ENCODE results near the gene GPATCH2L.

The GPATCH2L gene

DNA sequence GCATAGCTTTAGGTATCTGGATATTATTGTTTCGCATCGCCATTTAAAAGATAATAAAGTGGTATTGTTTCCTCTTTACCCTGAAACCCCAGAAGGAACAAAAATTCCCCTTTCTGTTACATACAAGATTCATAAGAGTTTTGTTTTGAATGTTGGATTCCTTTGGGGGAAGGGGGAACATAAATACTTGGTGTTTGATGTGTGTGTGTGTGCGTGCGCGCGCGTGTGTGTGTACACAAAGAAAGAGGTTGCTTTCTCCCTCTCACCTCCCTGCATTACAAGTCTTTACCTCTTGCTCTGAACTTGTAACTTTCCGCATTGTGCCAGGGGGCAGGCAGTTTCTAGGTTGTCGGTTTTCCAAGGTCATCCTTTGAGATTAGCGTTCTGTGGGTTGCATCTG is 76.4 kb downstream of the GPATCH2L start:
- TF ChIP-seq, protein P1, sequence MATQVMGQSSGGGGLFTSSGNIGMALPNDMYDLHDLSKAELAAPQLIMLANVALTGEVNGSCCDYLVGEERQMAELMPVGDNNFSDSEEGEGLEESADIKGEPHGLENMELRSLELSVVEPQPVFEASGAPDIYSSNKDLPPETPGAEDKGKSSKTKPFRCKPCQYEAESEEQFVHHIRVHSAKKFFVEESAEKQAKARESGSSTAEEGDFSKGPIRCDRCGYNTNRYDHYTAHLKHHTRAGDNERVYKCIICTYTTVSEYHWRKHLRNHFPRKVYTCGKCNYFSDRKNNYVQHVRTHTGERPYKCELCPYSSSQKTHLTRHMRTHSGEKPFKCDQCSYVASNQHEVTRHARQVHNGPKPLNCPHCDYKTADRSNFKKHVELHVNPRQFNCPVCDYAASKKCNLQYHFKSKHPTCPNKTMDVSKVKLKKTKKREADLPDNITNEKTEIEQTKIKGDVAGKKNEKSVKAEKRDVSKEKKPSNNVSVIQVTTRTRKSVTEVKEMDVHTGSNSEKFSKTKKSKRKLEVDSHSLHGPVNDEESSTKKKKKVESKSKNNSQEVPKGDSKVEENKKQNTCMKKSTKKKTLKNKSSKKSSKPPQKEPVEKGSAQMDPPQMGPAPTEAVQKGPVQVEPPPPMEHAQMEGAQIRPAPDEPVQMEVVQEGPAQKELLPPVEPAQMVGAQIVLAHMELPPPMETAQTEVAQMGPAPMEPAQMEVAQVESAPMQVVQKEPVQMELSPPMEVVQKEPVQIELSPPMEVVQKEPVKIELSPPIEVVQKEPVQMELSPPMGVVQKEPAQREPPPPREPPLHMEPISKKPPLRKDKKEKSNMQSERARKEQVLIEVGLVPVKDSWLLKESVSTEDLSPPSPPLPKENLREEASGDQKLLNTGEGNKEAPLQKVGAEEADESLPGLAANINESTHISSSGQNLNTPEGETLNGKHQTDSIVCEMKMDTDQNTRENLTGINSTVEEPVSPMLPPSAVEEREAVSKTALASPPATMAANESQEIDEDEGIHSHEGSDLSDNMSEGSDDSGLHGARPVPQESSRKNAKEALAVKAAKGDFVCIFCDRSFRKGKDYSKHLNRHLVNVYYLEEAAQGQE (IDR thresholded peaks at IDR 0.05; ENCODE audit: insufficient replicate concordance, low read depth), result no peak
- no peak for TF ChIP-seq GABPA (IDR thresholded peaks at IDR 0.05; ENCODE audit: low read depth)
- TF ChIP-seq, protein P2, sequence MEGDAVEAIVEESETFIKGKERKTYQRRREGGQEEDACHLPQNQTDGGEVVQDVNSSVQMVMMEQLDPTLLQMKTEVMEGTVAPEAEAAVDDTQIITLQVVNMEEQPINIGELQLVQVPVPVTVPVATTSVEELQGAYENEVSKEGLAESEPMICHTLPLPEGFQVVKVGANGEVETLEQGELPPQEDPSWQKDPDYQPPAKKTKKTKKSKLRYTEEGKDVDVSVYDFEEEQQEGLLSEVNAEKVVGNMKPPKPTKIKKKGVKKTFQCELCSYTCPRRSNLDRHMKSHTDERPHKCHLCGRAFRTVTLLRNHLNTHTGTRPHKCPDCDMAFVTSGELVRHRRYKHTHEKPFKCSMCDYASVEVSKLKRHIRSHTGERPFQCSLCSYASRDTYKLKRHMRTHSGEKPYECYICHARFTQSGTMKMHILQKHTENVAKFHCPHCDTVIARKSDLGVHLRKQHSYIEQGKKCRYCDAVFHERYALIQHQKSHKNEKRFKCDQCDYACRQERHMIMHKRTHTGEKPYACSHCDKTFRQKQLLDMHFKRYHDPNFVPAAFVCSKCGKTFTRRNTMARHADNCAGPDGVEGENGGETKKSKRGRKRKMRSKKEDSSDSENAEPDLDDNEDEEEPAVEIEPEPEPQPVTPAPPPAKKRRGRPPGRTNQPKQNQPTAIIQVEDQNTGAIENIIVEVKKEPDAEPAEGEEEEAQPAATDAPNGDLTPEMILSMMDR (IDR thresholded peaks at IDR 0.05; ENCODE audit: insufficient read depth, low read length), result no peak
- no peak for TF ChIP-seq POLR2AphosphoS5 (IDR thresholded peaks at IDR 0.05; ENCODE audit: low read depth)
- TF ChIP-seq SPI1 (IDR thresholded peaks at IDR 0.05; ENCODE audit: borderline replicate concordance, low read depth), result no peak
- Histone ChIP-seq H3K4me3 (replicated peaks; ENCODE audit: insufficient read depth, low read length) (no peak overlapping the region), H3K27me3 (ENCODE audit: insufficient read depth, poor library complexity, severe bottlenecking) (no peaks in the 10 kb centered on the region), H3K27ac (replicated peaks) (no peak overlapping the region)
- no peak for DNase-seq (ENCODE audit: low read depth in 1 of 2, low spot score in 1 of 2)

DNA sequence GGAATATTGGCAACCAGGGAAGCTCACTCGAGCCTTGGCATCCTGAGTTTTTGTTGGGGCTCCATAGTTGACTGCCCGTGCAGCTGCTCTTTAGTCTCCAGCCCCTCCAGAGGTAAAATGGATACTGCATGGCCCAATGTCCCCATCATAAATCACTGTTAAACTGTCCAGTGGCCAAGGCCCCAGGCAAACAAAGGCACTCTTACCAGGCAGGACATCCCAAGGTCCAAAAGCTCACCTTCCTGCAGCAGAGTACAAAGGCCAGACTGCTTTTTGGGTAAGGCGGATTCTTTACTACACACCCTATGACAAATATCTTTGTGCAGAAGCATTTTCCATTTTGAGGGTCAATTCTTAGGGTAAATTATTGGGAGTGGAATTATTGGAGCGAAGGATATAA is 81.1 kb downstream of the GPATCH2L start:
- no peak for DNase-seq (ENCODE audit: low read depth in 1 of 2, low spot score in 1 of 2)
- Histone ChIP-seq H3K27ac (replicated peaks) (no peak overlapping the region), H3K4me3 (replicated peaks; ENCODE audit: insufficient read depth, low read length) (no peak overlapping the region), H3K27me3 (ENCODE audit: insufficient read depth, poor library complexity, severe bottlenecking) (no peaks in the 10 kb centered on the region)
- TF ChIP-seq, protein P1 (IDR thresholded peaks at IDR 0.05; ENCODE audit: insufficient replicate concordance, low read depth), result no peak
- TF ChIP-seq GABPA (IDR thresholded peaks at IDR 0.05; ENCODE audit: low read depth) (no peak), SPI1 (IDR thresholded peaks at IDR 0.05; ENCODE audit: borderline replicate concordance, low read depth) (no peak), POLR2AphosphoS5 (IDR thresholded peaks at IDR 0.05; ENCODE audit: low read depth) (no peak)
- TF ChIP-seq, protein P2 (IDR thresholded peaks at IDR 0.05; ENCODE audit: insufficient read depth, low read length), result no peak

DNA sequence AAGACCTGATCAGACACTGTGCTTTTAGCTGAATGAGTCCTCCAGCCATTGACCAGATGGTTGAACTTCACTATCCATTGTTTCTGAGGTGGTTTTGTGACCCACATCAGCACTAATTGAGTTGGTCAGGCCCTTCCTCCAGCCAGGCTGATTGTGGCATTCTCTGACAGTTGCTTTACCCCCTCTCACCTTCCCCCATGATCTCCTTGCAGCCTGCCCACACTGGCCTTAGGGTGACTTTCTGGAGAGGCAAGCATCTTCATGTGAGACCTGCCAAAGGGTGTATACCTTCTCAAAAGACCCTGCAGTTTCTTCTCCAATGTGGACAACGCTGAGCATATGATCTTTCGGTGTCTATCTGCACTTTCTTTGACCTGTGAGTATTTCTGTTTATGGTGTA is 83.9 kb downstream of the GPATCH2L start:
- no peak for DNase-seq (ENCODE audit: low read depth in 1 of 2, low spot score in 1 of 2)
- TF ChIP-seq GABPA (IDR thresholded peaks at IDR 0.05; ENCODE audit: low read depth) (no peak), SPI1 (IDR thresholded peaks at IDR 0.05; ENCODE audit: borderline replicate concordance, low read depth) (no peak), POLR2AphosphoS5 (IDR thresholded peaks at IDR 0.05; ENCODE audit: low read depth) (no peak)
- TF ChIP-seq, protein P2 (IDR thresholded peaks at IDR 0.05; ENCODE audit: insufficient read depth, low read length), result no peak
- TF ChIP-seq, protein P1 (IDR thresholded peaks at IDR 0.05; ENCODE audit: insufficient replicate concordance, low read depth), result no peak
- Histone ChIP-seq H3K27ac (replicated peaks) (no peak overlapping the region), H3K4me3 (replicated peaks; ENCODE audit: insufficient read depth, low read length) (no peak overlapping the region), H3K27me3 (ENCODE audit: insufficient read depth, poor library complexity, severe bottlenecking) (no peaks in the 10 kb centered on the region)
